ENCODE measurements around the gene CDC42EP1. TPM values are rescaled to one million over a fixed set of nuclear protein-coding genes. Genes with fewer than 3 reads are reported as not detected.
A peak's percentile ranks its signal among the peaks of the same experiment; 100 is the strongest.

The CDC42EP1 gene
- total RNA-seq, 1 donor from 2014 or later, result 100 TPM

DNA sequence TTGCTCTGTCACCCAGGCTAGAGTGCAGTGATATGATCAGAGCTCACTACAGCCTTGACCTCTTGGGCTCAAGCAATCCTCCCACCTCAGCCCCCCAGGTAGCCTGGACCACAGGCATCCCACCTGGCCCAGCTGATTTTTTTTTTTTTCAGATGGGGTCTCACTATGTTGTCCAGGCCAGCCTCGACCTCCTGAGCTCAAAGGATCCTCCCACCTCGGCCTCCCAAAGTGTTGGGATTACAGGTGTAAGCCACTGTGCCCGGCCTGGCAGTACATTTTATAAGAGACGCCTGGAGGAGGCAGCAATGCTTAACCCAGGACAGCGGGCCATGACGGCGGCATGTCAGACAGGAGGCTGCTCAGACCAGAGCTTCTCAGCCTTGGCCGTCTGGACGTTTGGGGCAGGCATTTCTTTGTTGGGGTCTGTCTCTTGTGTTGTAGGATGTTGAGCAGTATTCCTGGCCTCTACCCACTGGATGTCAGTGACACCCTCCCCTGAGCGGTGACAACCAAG is 15.3 kb downstream of the CDC42EP1 start:
- Histone ChIP-seq H3K4me1 (no peaks in the 10 kb centered on the region), H3K27me3 (no peaks in the 10 kb centered on the region), H3K36me3 (peaks cover 4 to 9% of the 10 kb centered on the region in 2 donors), H3K27ac (no peak overlapping the region), H3K4me3 (no peak overlapping the region), H3K9me3 (no peaks in the 10 kb centered on the region)
- DNase-seq (ENCODE audit: low spot score in 2 of 2), result no peak
- no peak for TF ChIP-seq CTCF (IDR thresholded peaks at IDR 0.05)
- intact Hi-C loops (cut with DNase I), result no loop called here

DNA sequence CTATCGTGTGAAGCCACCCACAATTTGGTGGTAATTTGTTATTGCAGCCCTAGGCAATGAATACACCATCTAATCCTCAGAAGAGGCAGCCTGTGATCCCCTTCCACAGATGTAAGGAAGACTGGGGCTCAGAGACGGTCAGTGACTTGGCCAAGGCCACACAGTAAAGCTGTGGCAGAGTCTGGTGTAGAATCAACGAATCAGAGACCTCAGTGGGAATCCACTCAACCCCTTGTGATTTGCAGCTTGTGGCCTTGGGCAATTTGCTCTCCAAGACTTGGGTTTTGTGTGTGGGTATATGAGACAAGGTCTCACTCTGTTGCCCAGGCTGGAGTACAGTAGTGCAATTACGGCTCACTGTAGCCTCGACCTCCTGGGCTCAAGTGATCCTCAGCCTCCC is 17.7 kb downstream of the CDC42EP1 start:
- Histone ChIP-seq H3K4me3 (no peak overlapping the region), H3K27me3 (no peaks in the 10 kb centered on the region), H3K27ac (no peak overlapping the region), H3K4me1 (peaks cover 4 to 13% of the 10 kb centered on the region in 2 donors), H3K9me3 (no peaks in the 10 kb centered on the region), H3K36me3 (peaks cover 4 to 9% of the 10 kb centered on the region in 2 donors)
- TF ChIP-seq CTCF (IDR thresholded peaks at IDR 0.05), result no peak
- no peak for DNase-seq (ENCODE audit: low spot score in 2 of 2)
- intact Hi-C loops (cut with DNase I), result no loop called here

- Histone ChIP-seq H3K9me3 (no peaks in the 10 kb centered on the region), H3K27me3 (no peaks in the 10 kb centered on the region), H3K27ac (peak overlapping the region; percentile 17 to 49), H3K36me3 (peaks cover 4 to 5% of the 10 kb centered on the region in 2 donors), H3K4me3 (no peak overlapping the region), H3K4me1 (peaks cover 4 to 13% of the 10 kb centered on the region in 2 donors)
- DNase-seq (ENCODE audit: low spot score in 2 of 2), result peak in 1 of 2 donors; percentile 82
- TF ChIP-seq CTCF (IDR thresholded peaks at IDR 0.05), result no peak
- intact Hi-C loops (cut with DNase I), result no loop called here
Observed at GRCh38 chr22:37581504-37581903, 21.2 kb downstream of the CDC42EP1 start.

DNA sequence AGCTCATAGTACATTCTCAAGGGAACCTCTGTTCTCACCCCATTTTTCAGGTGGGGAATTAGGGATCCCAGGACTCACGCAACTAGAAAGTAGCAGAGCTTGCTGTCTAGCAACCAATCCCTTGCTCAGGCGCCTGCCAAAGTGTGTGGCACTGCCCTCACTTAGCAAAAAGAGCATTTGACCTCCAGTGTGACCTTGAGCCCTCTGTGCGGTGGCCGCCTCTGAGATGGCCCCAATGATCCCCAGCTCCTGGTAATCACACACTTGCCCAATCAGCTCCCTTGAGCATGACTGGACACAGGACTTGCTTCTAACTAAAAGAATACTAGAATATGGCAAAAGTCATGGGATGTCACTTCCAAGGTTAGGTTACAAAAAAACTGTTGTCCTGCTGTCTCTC is 22.2 kb downstream of the CDC42EP1 start:
- peaks cover 4 to 13% of the 10 kb centered on the region in 2 donors for H3K4me1 ChIP-seq
- no peak overlapping the region for H3K4me3 ChIP-seq
- DNase-seq (ENCODE audit: low spot score in 2 of 2), result no peak
- peaks cover 4 to 5% of the 10 kb centered on the region in 2 donors for H3K36me3 ChIP-seq
- H3K27ac ChIP-seq, result peak overlapping the region in 1 of 2 donors; percentile 1
- H3K9me3 ChIP-seq, result no peaks in the 10 kb centered on the region
- TF ChIP-seq CTCF (IDR thresholded peaks at IDR 0.05), result no peak
- intact Hi-C loops (cut with DNase I), result no loop called here
- H3K27me3 ChIP-seq, result no peaks in the 10 kb centered on the region

- no peaks in the 10 kb centered on the region for H3K36me3 ChIP-seq
- H3K27ac ChIP-seq, result no peak overlapping the region
- intact Hi-C loops (cut with DNase I), result no loop called here
- no peak overlapping the region for H3K4me3 ChIP-seq
- DNase-seq (ENCODE audit: low spot score in 2 of 2), result no peak
- TF ChIP-seq CTCF (IDR thresholded peaks at IDR 0.05), result no peak
- no peaks in the 10 kb centered on the region for H3K4me1 ChIP-seq
- H3K27me3 ChIP-seq, result no peaks in the 10 kb centered on the region
- H3K9me3 ChIP-seq, result no peaks in the 10 kb centered on the region
Observed at GRCh38 chr22:37588546-37589215, 28.4 kb downstream of the CDC42EP1 start.
